Measurements from ENCODE around the gene BEND7. TPM values are rescaled to one million over a fixed set of nuclear protein-coding genes. Genes with fewer than 3 reads are reported as not detected.

Gene BEND7
- total RNA-seq, 1 experiment from 2014 or later, result 12.8 TPM

GRCh38 chr10:13559124-13559700 lies 30.4 kb upstream of the BEND7 start (continued):
- TF ChIP-seq ARID4B (CRISPR knock-in tag; IDR thresholded peaks at IDR 0.05; ENCODE audit: borderline replicate concordance) (no peak), TEAD1 (CRISPR knock-in tag; IDR thresholded peaks at IDR 0.05) (no peak), JUN (CRISPR knock-in tag; IDR thresholded peaks at IDR 0.05) (no peak), PREB (CRISPR knock-in tag; IDR thresholded peaks at IDR 0.05; ENCODE audit: borderline replicate concordance) (no peak), NFYB (CRISPR knock-in tag; conservative IDR thresholded peaks at IDR 0.05; ENCODE audit: low read depth) (no peak)
- TF ChIP-seq, protein P1, sequence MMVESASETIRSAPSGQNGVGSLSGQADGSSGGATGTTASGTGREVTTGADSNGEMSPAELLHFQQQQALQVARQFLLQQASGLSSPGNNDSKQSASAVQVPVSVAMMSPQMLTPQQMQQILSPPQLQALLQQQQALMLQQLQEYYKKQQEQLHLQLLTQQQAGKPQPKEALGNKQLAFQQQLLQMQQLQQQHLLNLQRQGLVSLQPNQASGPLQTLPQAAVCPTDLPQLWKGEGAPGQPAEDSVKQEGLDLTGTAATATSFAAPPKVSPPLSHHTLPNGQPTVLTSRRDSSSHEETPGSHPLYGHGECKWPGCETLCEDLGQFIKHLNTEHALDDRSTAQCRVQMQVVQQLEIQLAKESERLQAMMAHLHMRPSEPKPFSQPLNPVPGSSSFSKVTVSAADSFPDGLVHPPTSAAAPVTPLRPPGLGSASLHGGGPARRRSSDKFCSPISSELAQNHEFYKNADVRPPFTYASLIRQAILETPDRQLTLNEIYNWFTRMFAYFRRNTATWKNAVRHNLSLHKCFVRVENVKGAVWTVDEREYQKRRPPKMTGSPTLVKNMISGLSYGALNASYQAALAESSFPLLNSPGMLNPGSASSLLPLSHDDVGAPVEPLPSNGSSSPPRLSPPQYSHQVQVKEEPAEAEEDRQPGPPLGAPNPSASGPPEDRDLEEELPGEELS (CRISPR knock-in tag; IDR thresholded peaks at IDR 0.05), result no peak

- H3K36me3 Mint-ChIP-seq, result no peaks in the 10 kb centered on the region
- ChIA-PET POLR2A (no interaction called here), CTCF (interaction anchor here (1.0 to 2.3 kb wide), 3 partner anchors 19 to 253 kb away, joined by 4 to 10 read pairs (median 4); no protein-coding TSS in a partner anchor)
- H3K27ac Mint-ChIP-seq, result no peak overlapping the region
- H3K9me3 Mint-ChIP-seq, result peaks cover 9% of the 10 kb centered on the region; the same call in 1 of the 2 replicates
- ATAC-seq (no peak), DNase-seq (ENCODE audit: low spot score) (no peak)
- H3K4me1 Mint-ChIP-seq, result no peaks in the 10 kb centered on the region
- H3K4me3 Mint-ChIP-seq, result no peak overlapping the region
- no peak for TF ChIP-seq ZNF219 (CRISPR knock-in tag; IDR thresholded peaks at IDR 0.05; ENCODE audit: borderline replicate concordance)
- TF ChIP-seq, protein P2, sequence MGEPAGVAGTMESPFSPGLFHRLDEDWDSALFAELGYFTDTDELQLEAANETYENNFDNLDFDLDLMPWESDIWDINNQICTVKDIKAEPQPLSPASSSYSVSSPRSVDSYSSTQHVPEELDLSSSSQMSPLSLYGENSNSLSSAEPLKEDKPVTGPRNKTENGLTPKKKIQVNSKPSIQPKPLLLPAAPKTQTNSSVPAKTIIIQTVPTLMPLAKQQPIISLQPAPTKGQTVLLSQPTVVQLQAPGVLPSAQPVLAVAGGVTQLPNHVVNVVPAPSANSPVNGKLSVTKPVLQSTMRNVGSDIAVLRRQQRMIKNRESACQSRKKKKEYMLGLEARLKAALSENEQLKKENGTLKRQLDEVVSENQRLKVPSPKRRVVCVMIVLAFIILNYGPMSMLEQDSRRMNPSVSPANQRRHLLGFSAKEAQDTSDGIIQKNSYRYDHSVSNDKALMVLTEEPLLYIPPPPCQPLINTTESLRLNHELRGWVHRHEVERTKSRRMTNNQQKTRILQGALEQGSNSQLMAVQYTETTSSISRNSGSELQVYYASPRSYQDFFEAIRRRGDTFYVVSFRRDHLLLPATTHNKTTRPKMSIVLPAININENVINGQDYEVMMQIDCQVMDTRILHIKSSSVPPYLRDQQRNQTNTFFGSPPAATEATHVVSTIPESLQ (CRISPR knock-in tag; IDR thresholded peaks at IDR 0.05), result no peak
- no peak for TF ChIP-seq SP1 (CRISPR knock-in tag; conservative IDR thresholded peaks at IDR 0.05)
- H3K27me3 Mint-ChIP-seq (ENCODE audit: low read depth), result no peaks in the 10 kb centered on the region
These were observed 27.2 kb upstream of the BEND7 start for GRCh38 chr10:13555884-13556510.

DNA sequence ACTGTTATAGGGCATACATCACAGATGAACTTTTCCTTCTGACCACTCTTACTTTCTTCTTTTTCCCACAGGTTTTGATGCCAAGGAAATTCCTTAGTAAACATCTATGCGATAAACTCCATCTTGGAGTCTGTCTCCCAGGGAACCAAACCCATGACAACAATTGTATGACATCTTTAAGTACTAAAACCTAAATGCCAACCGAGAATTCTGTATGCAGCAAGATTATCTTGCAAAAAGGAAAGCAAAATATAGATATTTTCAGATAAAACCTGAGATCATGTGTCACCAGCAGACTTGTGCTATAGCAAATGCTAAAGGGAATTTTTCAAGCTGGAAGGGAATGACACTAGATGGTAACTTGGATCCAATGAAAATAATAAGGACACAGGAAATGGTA lies 22.0 kb upstream of the BEND7 start:
- POLR2A ChIA-PET, result no interaction called here
- no peaks in the 10 kb centered on the region for H3K4me1 Mint-ChIP-seq
- H3K9me3 Mint-ChIP-seq, result peaks cover 23% of the 10 kb centered on the region
- peaks cover 2% of the 10 kb centered on the region; the same call in 1 of the 2 replicates for H3K36me3 Mint-ChIP-seq
- CTCF ChIA-PET, result interaction anchor here (2.4 kb wide), 1 partner anchor 14 kb away, joined by 7 read pairs; no protein-coding TSS in a partner anchor
- no peaks in the 10 kb centered on the region; the same call in 1 of the 2 replicates for H3K27me3 Mint-ChIP-seq (ENCODE audit: low read depth)
- H3K27ac Mint-ChIP-seq, result no peak overlapping the region
- H3K4me3 Mint-ChIP-seq, result no peak overlapping the region
- TF ChIP-seq, protein P3, sequence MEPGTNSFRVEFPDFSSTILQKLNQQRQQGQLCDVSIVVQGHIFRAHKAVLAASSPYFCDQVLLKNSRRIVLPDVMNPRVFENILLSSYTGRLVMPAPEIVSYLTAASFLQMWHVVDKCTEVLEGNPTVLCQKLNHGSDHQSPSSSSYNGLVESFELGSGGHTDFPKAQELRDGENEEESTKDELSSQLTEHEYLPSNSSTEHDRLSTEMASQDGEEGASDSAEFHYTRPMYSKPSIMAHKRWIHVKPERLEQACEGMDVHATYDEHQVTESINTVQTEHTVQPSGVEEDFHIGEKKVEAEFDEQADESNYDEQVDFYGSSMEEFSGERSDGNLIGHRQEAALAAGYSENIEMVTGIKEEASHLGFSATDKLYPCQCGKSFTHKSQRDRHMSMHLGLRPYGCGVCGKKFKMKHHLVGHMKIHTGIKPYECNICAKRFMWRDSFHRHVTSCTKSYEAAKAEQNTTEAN (CRISPR knock-in tag; IDR thresholded peaks at IDR 0.05), result no peak
- no peak for TF ChIP-seq ZNF263 (CRISPR knock-in tag; IDR thresholded peaks at IDR 0.05; ENCODE audit: low read depth)
- TF ChIP-seq ZNF317 (CRISPR knock-in tag; IDR thresholded peaks at IDR 0.05; ENCODE audit: borderline replicate concordance, low read depth), result no peak
- TF ChIP-seq ZNF219 (CRISPR knock-in tag; IDR thresholded peaks at IDR 0.05; ENCODE audit: borderline replicate concordance), result no peak
- no peak for TF ChIP-seq ZNF232 (CRISPR knock-in tag; IDR thresholded peaks at IDR 0.05)
- no peak for ATAC-seq
- DNase-seq (ENCODE audit: low spot score), result no peak

All from WTC11 (cell line).